GM12878 (cell line): ENCODE results near the gene P4HA1. TPM values are rescaled to one million over a fixed set of nuclear protein-coding genes. Genes with fewer than 3 reads are reported as not detected.

ENCODE experiments used
- ATAC-seq: fragments of 200-7000 bp; cut with Tn5 transposase; 3 replicates; pipeline ENCODE4 v1.9.1; 2020; ENCODE audit warnings: mild to moderate bottlenecking, moderate library complexity
- BruUV-seq: library from RNA; stranded (reverse); fragments of 400-500 nt; replicated peaks from 2 replicates; lab custom pipeline; 2021; lab: Mats Ljungman, UMichigan
- CTCF ChIA-PET: fragments of 300-600 bp; sonication (Branson Sonifier 250); formaldehyde crosslinking; extraction: SDS; loops from one replicate; lab custom pipeline; 2021; ENCODE audit warnings: inconsistent platforms; lab: Yijun Ruan, JAX
- POLR2A ChIA-PET: fragments of 350-600 bp; formaldehyde crosslinking; extraction: SDS; loops from one replicate; lab custom pipeline; 2021; ENCODE audit warnings: inconsistent platforms; lab: Charles Lee
- RAD21 ChIA-PET: fragments of 300-600 bp; sonication (Branson Sonifier 250); formaldehyde crosslinking; loops from one replicate; lab custom pipeline; 2023; ENCODE audit warnings: antibody characterized with exemption; ENCODE audit not compliant: unreplicated experiment; lab: Charles Lee
- SMC1A ChIA-PET: fragments of 300-600 bp; sonication (Branson Sonifier 250); formaldehyde crosslinking; loops from one replicate; lab custom pipeline; 2023; ENCODE audit not compliant: unreplicated experiment, uncharacterized antibody; lab: Charles Lee
- DNase-seq: peaks from one replicate; pipeline ENCODE4 v3.0.0-alpha.2; 2011; ENCODE audit warnings: low read depth, low spot score
- FAIRE-seq: peaks from 3 replicates; lab custom pipeline; 2011; peaks lifted over from hg19 to GRCh38; lab: Jason Lieb, UNC
- H2AFZ ChIP-seq: 2 replicates; pipeline ENCODE4 v1.6.0; 2011; ENCODE audit warnings: low read depth, low read length, control low read depth; ENCODE audit not compliant: control insufficient read depth
- H3K27ac ChIP-seq: 2 replicates; pipeline ENCODE4 v1.5.1; 2011; ENCODE audit warnings: control low read depth; ENCODE audit not compliant: control insufficient read depth, insufficient read depth
- H3K27me3 ChIP-seq, 2 experiments: replicated peaks in 1 of 2; 2 replicates each; pipeline versions ENCODE4 v1.6.0 to v1.6.1; 2011; ENCODE audit warnings: low read length in 1 of 2; ENCODE audit not compliant: control insufficient read depth in 2 of 2, insufficient read depth in 2 of 2
- H3K36me3 ChIP-seq, 2 experiments: 2 replicates each; pipeline ENCODE4 v1.5.1; 2011; ENCODE audit warnings: low read length in 1 of 2; ENCODE audit not compliant: control insufficient read depth in 2 of 2, insufficient read depth in 2 of 2
- H3K4me1 ChIP-seq: 2 replicates; pipeline ENCODE4 v1.6.1; 2011; ENCODE audit warnings: mild to moderate bottlenecking, low read length, moderate library complexity, mixed read lengths; ENCODE audit not compliant: control insufficient read depth, insufficient read depth
- H3K4me2 ChIP-seq: 2 replicates; pipeline ENCODE4 v1.6.0; 2011; ENCODE audit warnings: control low read depth; ENCODE audit not compliant: control insufficient read depth, insufficient read depth
- H3K4me3 ChIP-seq: fragments of 200-600 bp; sonication (generic); 2 replicates; pipeline ENCODE4 v1.5.1; 2016
- H3K79me2 ChIP-seq: 2 replicates; pipeline ENCODE4 v1.6.0; 2011; ENCODE audit warnings: low read length; ENCODE audit not compliant: control insufficient read depth, insufficient read depth
- H3K9ac ChIP-seq: 2 replicates; pipeline ENCODE4 v1.8.0; 2011; ENCODE audit warnings: low read length, control low read depth, mixed read lengths; ENCODE audit not compliant: control insufficient read depth, insufficient read depth
- H3K9me3 ChIP-seq: replicated peaks from 3 replicates; pipeline ENCODE4 v1.5.1; 2011; ENCODE audit warnings: mild to moderate bottlenecking, low read length; ENCODE audit not compliant: control insufficient read depth, insufficient read depth
- H4K20me1 ChIP-seq: 2 replicates; pipeline ENCODE4 v1.6.0; 2011; ENCODE audit not compliant: control insufficient read depth, insufficient read depth
- CBX5 ChIP-seq: sonication (generic); IDR thresholded peaks from 2 replicates; pipeline ENCODE4 v1.6.1; 2016; ENCODE audit warnings: low read depth, moderate library complexity, mild to moderate bottlenecking, inconsistent platforms
- CEBPZ ChIP-seq: fragments of 150-350 bp; IDR thresholded peaks from 2 replicates; pipeline ENCODE4 v1.6.1; 2016; ENCODE audit warnings: low read depth, low read length
- E2F4 ChIP-seq: IDR thresholded peaks from 2 replicates; pipeline ENCODE4 v1.6.1; 2012; ENCODE audit warnings: low read depth, low read length, improper control_type of control experiment
- E4F1 ChIP-seq: fragments of 450-650 bp; IDR thresholded peaks from 2 replicates; pipeline ENCODE4 v1.6.1; 2018; ENCODE audit warnings: borderline replicate concordance, mild to moderate bottlenecking; ENCODE audit not compliant: partially characterized antibody
- IRF5 ChIP-seq: fragments of 450-650 bp; IDR thresholded peaks from 2 replicates; pipeline ENCODE4 v1.6.1; 2017; ENCODE audit warnings: borderline replicate concordance
- RAD21 ChIP-seq: IDR thresholded peaks from 2 replicates; pipeline ENCODE4 v1.6.1; 2011; ENCODE audit warnings: mild to moderate bottlenecking, low read depth, low read length, moderate library complexity; ENCODE audit not compliant: insufficient read depth
- SMAD1 ChIP-seq: fragments of 450-650 bp; IDR thresholded peaks from 2 replicates; pipeline ENCODE4 v1.6.1; 2018; ENCODE audit warnings: mild to moderate bottlenecking, low read depth; ENCODE audit not compliant: partially characterized antibody
- SREBF1 ChIP-seq: IDR thresholded peaks from 2 replicates; pipeline ENCODE4 v1.6.1; 2012; ENCODE audit warnings: mild to moderate bottlenecking, low read length
- TCF3 ChIP-seq: IDR thresholded peaks from 2 replicates; pipeline ENCODE4 v1.6.1; 2012; ENCODE audit warnings: low read depth, mild to moderate bottlenecking, low read length, borderline replicate concordance; ENCODE audit not compliant: insufficient read depth
- ZBTB33 ChIP-seq: fragments of 450-650 bp; IDR thresholded peaks from 2 replicates; pipeline ENCODE4 v1.6.1; 2017; ENCODE audit warnings: mild to moderate bottlenecking
- WGBS: methylation state at CpG from one replicate; pipeline ENCODE4 v1.1.6; 2016; ENCODE audit warnings: low lambda C conversion rate; ENCODE audit not compliant: insufficient replicate concordance, insufficient coverage; ENCODE audit errors: missing lambda C conversion rate; 5-methylcytosine and 5-hydroxymethylcytosine counted together
- in situ Hi-C: fragments of 300-500 bp; cut with MboI; formaldehyde crosslinking; loops from 9 replicates; pipeline ENCODE4 v1.14.3; 2018; ENCODE audit warnings: mixed read lengths
- intact Hi-C: fragments of 100-400 bp; cut with micrococcal nuclease; formaldehyde crosslinking; loops from one replicate; pipeline ENCODE4 v1.14.2; 2022; ENCODE audit not compliant: unreplicated experiment
- polyA plus RNA-seq, 11 experiments: library from polyadenylated mRNA; depleted of rRNA in 4 of 11; unstranded in 6 of 11; stranded (reverse) in 5 of 11; fragments of >200 nt; fragmentation: Nextera tagmentation in 4 of 11; fragmentation: Illumina TruSeq in 1 of 11; extraction: Ambion mirVana in 4 of 11; extraction: Trizol in 1 of 11; gene quantifications; 1 replicate in 1 of 11; 2 replicates in 10 of 11; pipeline versions ENCODE4 v1.2.1 to v1.2.3, GENCODE V29; 2011 to 2016; ENCODE audit warnings: inconsistent platforms in 2 of 11, missing spikeins in 2 of 11, low read depth in 1 of 11
- total RNA-seq, 4 experiments: library from RNA; depleted of rRNA in 3 of 4; stranded (reverse); fragments of >200 nt in 3 of 4; fragmentation: Illumina TruSeq in 1 of 4; extraction: Trizol in 1 of 4; gene quantifications; 2 replicates each; pipeline versions ENCODE4 v1.2.1 to v1.2.3, GENCODE V29; 2013 to 2021
- TF ChIP-seq, protein P1 (sequence below): IDR thresholded peaks from 2 replicates; pipeline ENCODE4 v1.6.1; 2011; ENCODE audit warnings: borderline replicate concordance, low read depth, mild to moderate bottlenecking, moderate library complexity, mixed read lengths, low read length; ENCODE audit not compliant: insufficient read depth; ENCODE audit errors: extremely low read length

P4HA1 gene
- total and polyA plus RNA-seq, 10 of the 15 experiments (the other 5 are each of a cell fraction or from before 2014, with no cell fraction given), result 15.0 to 160 (median 24.1) TPM

GRCh38 chr10:73032536-73032935 is 64.1 kb downstream of the P4HA1 start:
- no TSS peak for BruUV-seq
- ChIA-PET SMC1A (no interaction called here), CTCF (no interaction called here), RAD21 (no interaction called here), POLR2A (no interaction called here)
- Histone ChIP-seq H3K9me3 (no peaks in the 10 kb centered on the region), H3K27ac (no peak overlapping the region), H2AFZ (no peak overlapping the region), H3K36me3 (peaks cover 1 to 17% of the 10 kb centered on the region in 2 experiments), H4K20me1 (no peaks in the 10 kb centered on the region), H3K27me3 (no peaks in the 10 kb centered on the region), H3K4me3 (no peak overlapping the region), H3K9ac (no peak overlapping the region), H3K79me2 (no peaks in the 10 kb centered on the region), H3K4me1 (no peaks in the 10 kb centered on the region), H3K4me2 (no peak overlapping the region)
- WGBS, result 98% methylated on average over 6 of the region's 6 CpGs
- no peak for FAIRE-seq
- DNase-seq, result no peak
- in situ Hi-C loops, result no loop called here
- intact Hi-C loops, result no loop called here
- no peak for ATAC-seq
- TF ChIP-seq, protein P1, sequence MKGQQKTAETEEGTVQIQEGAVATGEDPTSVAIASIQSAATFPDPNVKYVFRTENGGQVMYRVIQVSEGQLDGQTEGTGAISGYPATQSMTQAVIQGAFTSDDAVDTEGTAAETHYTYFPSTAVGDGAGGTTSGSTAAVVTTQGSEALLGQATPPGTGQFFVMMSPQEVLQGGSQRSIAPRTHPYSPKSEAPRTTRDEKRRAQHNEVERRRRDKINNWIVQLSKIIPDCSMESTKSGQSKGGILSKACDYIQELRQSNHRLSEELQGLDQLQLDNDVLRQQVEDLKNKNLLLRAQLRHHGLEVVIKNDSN, result no peak
- TF ChIP-seq RAD21, result no peak
- TF ChIP-seq E4F1, result no peak
- TF ChIP-seq IRF5, result no peak
- TF ChIP-seq CBX5, result no peak
- no peak for TF ChIP-seq ZBTB33
- TF ChIP-seq SMAD1, result no peak
- TF ChIP-seq TCF3, result no peak
- TF ChIP-seq E2F4, result no peak
- no peak for TF ChIP-seq SREBF1
- TF ChIP-seq CEBPZ, result no peak
